Immature natural killer cell (primary cell): ENCODE measurements around the gene CEACAM5. TPM values are rescaled to one million over a fixed set of nuclear protein-coding genes. Genes with fewer than 3 reads are reported as not detected.
"Not testable (repeated sequence)": the region's sequence is repeated elsewhere in the genome, so short reads cannot be mapped to it uniquely, and the experiment has no call there.

Experiments used
- DNase-seq, 3 donors: peaks; one replicate each; pipeline ENCODE4 v3.0.0; 2022; ENCODE audit warnings: mixed read lengths in 1 of 3
- H3K27ac Mint-ChIP-seq, 6 donors: one replicate each; pipeline ENCODE4 v1.8.0; 2020; ENCODE audit warnings: mixed read lengths in 6 of 6, mild to moderate bottlenecking in 5 of 6, inconsistent platforms in 4 of 6, moderate library complexity in 3 of 6
- H3K27me3 Mint-ChIP-seq, 3 donors: one replicate each; pipeline ENCODE4 v1.8.0; 2020 to 2021; ENCODE audit warnings: low read depth in 3 of 3, mild to moderate bottlenecking in 3 of 3, mixed read lengths in 3 of 3, moderate library complexity in 3 of 3, inconsistent platforms in 1 of 3
- H3K36me3 Mint-ChIP-seq, 3 donors: one replicate each; pipeline ENCODE4 v1.8.0; 2020; ENCODE audit warnings: mixed read lengths in 3 of 3, inconsistent platforms in 2 of 3, mild to moderate bottlenecking in 2 of 3
- H3K4me1 Mint-ChIP-seq, 2 donors: one replicate each; pipeline ENCODE4 v1.8.0; 2020; ENCODE audit warnings: inconsistent platforms in 2 of 2, mild to moderate bottlenecking in 2 of 2, mixed read lengths in 2 of 2, moderate library complexity in 1 of 2
- H3K4me3 Mint-ChIP-seq, 5 donors: one replicate each; pipeline ENCODE4 v1.8.0; 2020; ENCODE audit warnings: mild to moderate bottlenecking in 5 of 5, mixed read lengths in 5 of 5, inconsistent platforms in 3 of 5, moderate library complexity in 3 of 5
- H3K9me3 Mint-ChIP-seq, 6 donors: one replicate each; pipeline ENCODE4 v1.8.0; 2020; ENCODE audit warnings: mild to moderate bottlenecking in 6 of 6, mixed read lengths in 6 of 6, inconsistent platforms in 4 of 6, moderate library complexity in 3 of 6
- polyA plus RNA-seq, 3 donors: library from polyadenylated mRNA; unstranded; fragments of 300-500 nt; fragmentation: Illumina TruSeq; gene quantifications; one replicate each; pipeline ENCODE4 v1.2.3, GENCODE V29; 2021

CEACAM5 gene
- polyA plus RNA-seq, 3 donors from 2014 or later = not detected

- no peak overlapping the region for H3K27ac Mint-ChIP-seq
- peaks cover 0 to 26% (median 15%) of the 10 kb centered on the region in 3 donors for H3K27me3 Mint-ChIP-seq
- no peaks in the 10 kb centered on the region for H3K4me1 Mint-ChIP-seq
These were observed 58.7 kb downstream of the CEACAM5 start for GRCh38 chr19:41767115-41767514.

GRCh38 chr19:41768105-41768504 lies 59.7 kb downstream of the CEACAM5 start:
- peaks cover 0 to 23% (median 14%) of the 10 kb centered on the region in 3 donors for H3K27me3 Mint-ChIP-seq
- DNase-seq, H3K27ac Mint-ChIP-seq, H3K4me1 Mint-ChIP-seq, H3K4me3 Mint-ChIP-seq, H3K9me3 Mint-ChIP-seq, H3K36me3 Mint-ChIP-seq: not testable (repeated sequence)

More at GRCh38 chr19:41767115-41767514, 58.7 kb downstream of the CEACAM5 start:
- Mint-ChIP-seq H3K36me3 (no peaks in the 10 kb centered on the region), H3K9me3 (no peaks in the 10 kb centered on the region), H3K4me3 (no peak overlapping the region)
- DNase-seq = no peak

- no peaks in the 10 kb centered on the region for H3K9me3 Mint-ChIP-seq
- H3K36me3 Mint-ChIP-seq = no peaks in the 10 kb centered on the region
- peaks cover 0 to 2% of the 10 kb centered on the region in 2 donors for H3K4me1 Mint-ChIP-seq
- peaks cover 5 to 20% (median 9%) of the 10 kb centered on the region in 3 donors for H3K27me3 Mint-ChIP-seq
- no peak overlapping the region for H3K27ac Mint-ChIP-seq
- no peak overlapping the region for H3K4me3 Mint-ChIP-seq
- DNase-seq = no peak
These were observed 61.2 kb downstream of the CEACAM5 start for GRCh38 chr19:41769608-41770007.

- H3K36me3 Mint-ChIP-seq = no peaks in the 10 kb centered on the region
- no peak overlapping the region for H3K4me3 Mint-ChIP-seq
- H3K27me3 Mint-ChIP-seq = peaks cover 3 to 16% (median 11%) of the 10 kb centered on the region in 3 donors
- no peak for DNase-seq
- no peaks in the 10 kb centered on the region for H3K9me3 Mint-ChIP-seq
- H3K27ac Mint-ChIP-seq = no peak overlapping the region
- peaks cover 0 to 2% of the 10 kb centered on the region in 2 donors for H3K4me1 Mint-ChIP-seq
These were observed 63.0 kb downstream of the CEACAM5 start for GRCh38 chr19:41771410-41771809.

GRCh38 chr19:41774515-41774980 lies 66.1 kb downstream of the CEACAM5 start:
- Mint-ChIP-seq H3K36me3 (no peaks in the 10 kb centered on the region), H3K4me3 (no peak overlapping the region), H3K27ac (no peak overlapping the region), H3K27me3 (peaks cover 3 to 17% (median 11%) of the 10 kb centered on the region in 3 donors), H3K4me1 (peaks cover 0 to 2% of the 10 kb centered on the region in 2 donors), H3K9me3 (no peaks in the 10 kb centered on the region)
- DNase-seq = no peak

- H3K27me3 Mint-ChIP-seq = peaks cover 9 to 17% (median 11%) of the 10 kb centered on the region in 3 donors
- no peak for DNase-seq
- no peaks in the 10 kb centered on the region for H3K36me3 Mint-ChIP-seq
- H3K4me3 Mint-ChIP-seq = no peak overlapping the region
- H3K9me3 Mint-ChIP-seq = no peaks in the 10 kb centered on the region
- peaks cover 0 to 2% of the 10 kb centered on the region in 2 donors for H3K4me1 Mint-ChIP-seq
- H3K27ac Mint-ChIP-seq = no peak overlapping the region
These were observed 68.3 kb downstream of the CEACAM5 start for GRCh38 chr19:41776700-41777099.

Other genes with a start within 250 kb of the CEACAM5 start
- gene CEACAM21, start 132.5 kb upstream of the CEACAM5 start, polyA plus RNA-seq = 10 to 100 TPM; 16.0 to 44.9 (median 43.7) TPM
- under 1 TPM in 1 of 3 donors, not detected in 2; 0.61 TPM for gene CEACAM4, start 81.6 kb upstream of the CEACAM5 start, polyA plus RNA-seq
- not detected for gene CEACAM7, start 20.4 kb upstream of the CEACAM5 start, polyA plus RNA-seq
- gene CEACAM6, start 46.9 kb downstream of the CEACAM5 start, polyA plus RNA-seq = not detected
- not detected for gene CEACAM3, start 88.0 kb downstream of the CEACAM5 start, polyA plus RNA-seq
- not detected for gene LYPD4, start 136.1 kb downstream of the CEACAM5 start, polyA plus RNA-seq
- not detected for gene DMRTC2, start 136.4 kb downstream of the CEACAM5 start, polyA plus RNA-seq
- 1,000 to 10,000 TPM; 2,260 to 5,043 (median 3,564) TPM for gene RPS19, start 151.6 kb downstream of the CEACAM5 start, polyA plus RNA-seq
- gene CD79A, start 168.7 kb downstream of the CEACAM5 start, polyA plus RNA-seq = 1 to 10 TPM; 4.1 to 8.3 (median 5.1) TPM
- 100 to 1,000 TPM; 129 to 394 (median 156) TPM for gene ARHGEF1, start 174.6 kb downstream of the CEACAM5 start, polyA plus RNA-seq
- gene ERFL, start 219.8 kb downstream of the CEACAM5 start, polyA plus RNA-seq = under 1 TPM in 1 of 3 donors, not detected in 2; 0.11 TPM